HEK293 (cell line): ENCODE data around the gene CLEC19A.

Experiments
- CTCF ChIA-PET: fragments of 350-600 bp; formaldehyde crosslinking; extraction: SDS; loops from one replicate; lab custom pipeline; 2021; ENCODE audit warnings: antibody characterized with exemption; lab: Yijun Ruan, JAX
- POLR2A ChIA-PET: fragments of 300-600 bp; formaldehyde crosslinking; extraction: SDS; loops from one replicate; lab custom pipeline; 2020; ENCODE audit warnings: antibody characterized with exemption, inconsistent platforms; lab: Yijun Ruan, JAX
- H3K27ac ChIP-seq: fragments of 200-500 bp; sonication (Bioruptor generic); 2 replicates; pipeline ENCODE4 v1.5.1; 2014; ENCODE audit warnings: low read depth, low read length, control low read depth, inconsistent platforms; ENCODE audit errors: extremely low read depth
- H3K36me3 ChIP-seq, 2 experiments: fragments of 200-500 bp in 1 of 2; sonication (Bioruptor generic) in 1 of 2; 1 replicate in 1 of 2; 2 replicates in 1 of 2; pipeline ENCODE4 v1.5.1; 2014 to 2017; ENCODE audit warnings: inconsistent platforms in 2 of 2, low read length in 2 of 2; ENCODE audit not compliant: control insufficient read depth in 2 of 2, insufficient read depth in 1 of 2
- H3K4me1 ChIP-seq: fragments of 200-500 bp; sonication (Bioruptor generic); 2 replicates; pipeline ENCODE4 v1.5.1; 2014; ENCODE audit warnings: mild to moderate bottlenecking, low read length, inconsistent platforms; ENCODE audit not compliant: control insufficient read depth, insufficient read depth
- H3K4me3 ChIP-seq: 2 replicates; pipeline ENCODE4 v1.5.1; 2011; ENCODE audit warnings: low read depth, mild to moderate bottlenecking, control low read depth, low read length, moderate library complexity
- H3K9me3 ChIP-seq: fragments of 200-500 bp; sonication (Bioruptor generic); 2 replicates; pipeline ENCODE4 v1.5.1; 2014; ENCODE audit warnings: low read depth, low read length, inconsistent platforms; ENCODE audit not compliant: control insufficient read depth, insufficient read depth
- HOXC10 ChIP-seq: sonication (generic); formaldehyde crosslinking; IDR thresholded peaks from 2 replicates; pipeline ENCODE4 v1.8.1; 2023; ENCODE audit warnings: mild to moderate bottlenecking, missing genetic modification reagents
- KLF10 ChIP-seq: fragments of 450-650 bp; IDR thresholded peaks from 2 replicates; pipeline ENCODE4 v1.5.1; 2018; ENCODE audit warnings: missing biosample characterization, mild to moderate bottlenecking, missing genetic modification characterization
- KLF9 ChIP-seq: fragments of 450-650 bp; formaldehyde crosslinking; IDR thresholded peaks from 2 replicates; pipeline ENCODE4 v1.5.1; 2016; ENCODE audit warnings: missing biosample characterization, missing genetic modification characterization, low read depth
- ZBTB7A ChIP-seq: fragments of 450-650 bp; formaldehyde crosslinking; IDR thresholded peaks from 2 replicates; pipeline ENCODE4 v1.5.1; 2016; ENCODE audit warnings: low read depth, missing biosample characterization, missing genetic modification characterization
- ZFP3 ChIP-seq: fragments of 450-650 bp; formaldehyde crosslinking; IDR thresholded peaks from 2 replicates; pipeline ENCODE4 v1.5.1; 2016; ENCODE audit warnings: low read depth, missing biosample characterization, missing genetic modification characterization
- ZFP69B ChIP-seq: fragments of 450-650 bp; formaldehyde crosslinking; IDR thresholded peaks from 2 replicates; pipeline ENCODE4 v1.5.1; 2016; ENCODE audit warnings: missing biosample characterization, missing genetic modification characterization
- ZNF16 ChIP-seq: fragments of 450-650 bp; formaldehyde crosslinking; IDR thresholded peaks from 2 replicates; pipeline ENCODE4 v1.5.1; 2016; ENCODE audit warnings: low read depth, missing biosample characterization, missing genetic modification characterization
- ZNF223 ChIP-seq: fragments of 450-650 bp; formaldehyde crosslinking; IDR thresholded peaks from 2 replicates; pipeline ENCODE4 v1.5.1; 2016; ENCODE audit warnings: missing biosample characterization, missing genetic modification characterization
- ZNF302 ChIP-seq: fragments of 450-650 bp; formaldehyde crosslinking; IDR thresholded peaks from 2 replicates; pipeline ENCODE4 v1.5.1; 2016; ENCODE audit warnings: missing biosample characterization, missing genetic modification characterization, low read depth
- ZNF311 ChIP-seq: fragments of 450-650 bp; formaldehyde crosslinking; IDR thresholded peaks from 2 replicates; pipeline ENCODE4 v1.5.1; 2017; ENCODE audit warnings: missing biosample characterization, missing genetic modification characterization, borderline replicate concordance
- ZNF391 ChIP-seq: fragments of 450-650 bp; formaldehyde crosslinking; IDR thresholded peaks from 2 replicates; pipeline ENCODE4 v1.5.1; 2016; ENCODE audit warnings: low read depth, missing biosample characterization, missing genetic modification characterization, borderline replicate concordance
- ZNF624 ChIP-seq: fragments of 450-650 bp; formaldehyde crosslinking; IDR thresholded peaks from 2 replicates; pipeline ENCODE4 v1.5.1; 2017; ENCODE audit warnings: missing biosample characterization, missing genetic modification characterization
- ZNF658 ChIP-seq: fragments of 450-650 bp; formaldehyde crosslinking; IDR thresholded peaks from 2 replicates; pipeline ENCODE4; 2016; ENCODE audit warnings: missing biosample characterization, missing genetic modification characterization
- ZNF768 ChIP-seq: fragments of 450-650 bp; formaldehyde crosslinking; IDR thresholded peaks from 2 replicates; pipeline ENCODE4 v1.5.1; 2018; ENCODE audit warnings: missing biosample characterization, mild to moderate bottlenecking, missing genetic modification characterization
- ZNF843 ChIP-seq: fragments of 450-650 bp; formaldehyde crosslinking; IDR thresholded peaks from 2 replicates; pipeline ENCODE4 v1.5.1; 2016; ENCODE audit warnings: missing biosample characterization, missing genetic modification characterization
- TF ChIP-seq, protein P1 (sequence below): fragments of 450-650 bp; formaldehyde crosslinking; IDR thresholded peaks from 2 replicates; pipeline ENCODE4 v1.5.1; 2016; ENCODE audit warnings: missing biosample characterization, missing genetic modification characterization
- TF ChIP-seq, protein P2 (sequence below): fragments of 450-650 bp; formaldehyde crosslinking; IDR thresholded peaks from 2 replicates; pipeline ENCODE4; 2016; ENCODE audit warnings: missing biosample characterization, missing genetic modification characterization
- TF ChIP-seq, protein P3 (sequence below): fragments of 450-650 bp; formaldehyde crosslinking; conservative IDR thresholded peaks from 2 replicates; pipeline ENCODE4 v1.5.1; 2016; ENCODE audit warnings: low read depth, missing biosample characterization, missing genetic modification characterization
- TF ChIP-seq, protein P4 (sequence below): fragments of 450-650 bp; formaldehyde crosslinking; IDR thresholded peaks from 2 replicates; pipeline ENCODE4 v1.5.1; 2016; ENCODE audit warnings: missing biosample characterization, missing genetic modification characterization
- TF ChIP-seq, protein P5 (sequence below): fragments of 450-650 bp; formaldehyde crosslinking; IDR thresholded peaks from 2 replicates; pipeline ENCODE4 v1.5.1; 2016; ENCODE audit warnings: missing biosample characterization, missing genetic modification characterization

CLEC19A gene

DNA sequence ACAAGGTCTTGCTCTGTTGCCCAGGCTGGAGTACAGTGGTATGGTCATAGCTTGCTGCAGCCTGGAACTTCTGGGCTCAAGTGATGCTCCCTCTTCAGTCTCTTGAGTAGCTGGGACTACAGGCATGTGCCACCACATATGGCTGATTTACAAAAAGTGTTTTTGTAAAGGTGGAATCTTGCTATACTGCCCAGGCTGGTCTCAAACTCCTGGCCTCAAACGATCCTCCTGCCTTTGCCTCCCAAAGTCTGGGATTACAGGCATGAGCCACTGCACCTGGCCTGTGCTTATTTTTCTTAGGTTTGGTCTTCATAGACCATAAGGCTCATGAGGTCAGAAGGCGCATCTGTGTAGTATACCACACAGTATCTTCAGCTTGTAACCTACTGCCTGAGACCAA is 5.3 kb downstream of the CLEC19A start:
- ChIA-PET POLR2A (no interaction called here), CTCF (no interaction called here)
- Histone ChIP-seq H3K4me3 (no peak overlapping the region), H3K27ac (no peak overlapping the region), H3K9me3 (no peaks in the 10 kb centered on the region), H3K36me3 (no peaks in the 10 kb centered on the region), H3K4me1 (no peaks in the 10 kb centered on the region)
- TF ChIP-seq, protein P1, sequence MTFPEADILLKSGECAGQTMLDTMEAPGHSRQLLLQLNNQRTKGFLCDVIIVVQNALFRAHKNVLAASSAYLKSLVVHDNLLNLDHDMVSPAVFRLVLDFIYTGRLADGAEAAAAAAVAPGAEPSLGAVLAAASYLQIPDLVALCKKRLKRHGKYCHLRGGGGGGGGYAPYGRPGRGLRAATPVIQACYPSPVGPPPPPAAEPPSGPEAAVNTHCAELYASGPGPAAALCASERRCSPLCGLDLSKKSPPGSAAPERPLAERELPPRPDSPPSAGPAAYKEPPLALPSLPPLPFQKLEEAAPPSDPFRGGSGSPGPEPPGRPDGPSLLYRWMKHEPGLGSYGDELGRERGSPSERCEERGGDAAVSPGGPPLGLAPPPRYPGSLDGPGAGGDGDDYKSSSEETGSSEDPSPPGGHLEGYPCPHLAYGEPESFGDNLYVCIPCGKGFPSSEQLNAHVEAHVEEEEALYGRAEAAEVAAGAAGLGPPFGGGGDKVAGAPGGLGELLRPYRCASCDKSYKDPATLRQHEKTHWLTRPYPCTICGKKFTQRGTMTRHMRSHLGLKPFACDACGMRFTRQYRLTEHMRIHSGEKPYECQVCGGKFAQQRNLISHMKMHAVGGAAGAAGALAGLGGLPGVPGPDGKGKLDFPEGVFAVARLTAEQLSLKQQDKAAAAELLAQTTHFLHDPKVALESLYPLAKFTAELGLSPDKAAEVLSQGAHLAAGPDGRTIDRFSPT (tag by site-specific recombination) = no peak
- no peak for TF ChIP-seq ZNF16 (tag by site-specific recombination)
- TF ChIP-seq ZNF658 = no peak
- TF ChIP-seq, protein P2, sequence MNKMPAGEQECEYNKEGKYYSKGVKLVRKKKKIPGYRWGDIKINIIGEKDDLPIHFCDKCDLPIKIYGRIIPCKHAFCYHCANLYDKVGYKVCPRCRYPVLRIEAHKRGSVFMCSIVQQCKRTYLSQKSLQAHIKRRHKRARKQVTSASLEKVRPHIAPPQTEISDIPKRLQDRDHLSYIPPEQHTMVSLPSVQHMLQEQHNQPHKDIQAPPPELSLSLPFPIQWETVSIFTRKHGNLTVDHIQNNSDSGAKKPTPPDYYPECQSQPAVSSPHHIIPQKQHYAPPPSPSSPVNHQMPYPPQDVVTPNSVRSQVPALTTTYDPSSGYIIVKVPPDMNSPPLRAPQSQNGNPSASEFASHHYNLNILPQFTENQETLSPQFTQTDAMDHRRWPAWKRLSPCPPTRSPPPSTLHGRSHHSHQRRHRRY (tag by site-specific recombination) = no peak
- TF ChIP-seq ZNF768 = no peak
- no peak for TF ChIP-seq ZNF624 (tag by site-specific recombination)

DNA sequence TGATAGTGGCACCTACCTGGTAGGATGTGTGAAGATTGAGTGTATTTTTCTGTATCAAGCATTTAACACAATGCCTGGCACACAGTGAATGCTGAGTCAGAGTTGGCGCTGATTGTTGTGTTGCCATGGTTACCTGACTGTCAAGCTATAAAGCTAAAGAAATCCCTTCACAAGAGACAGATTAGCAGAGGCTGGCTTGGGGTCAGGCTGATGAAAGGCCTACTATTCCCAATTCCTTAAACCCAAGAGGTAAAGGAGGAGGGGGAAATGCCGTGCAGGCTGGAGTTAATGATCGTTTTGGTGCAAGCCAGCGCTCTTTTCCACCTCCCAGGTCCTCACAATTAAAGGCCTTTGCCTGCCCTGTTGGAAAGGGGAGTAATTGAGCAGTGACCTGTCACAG is 5.9 kb downstream of the CLEC19A start:
- CTCF ChIA-PET = no interaction called here
- POLR2A ChIA-PET = no interaction called here
- no peaks in the 10 kb centered on the region for H3K4me1 ChIP-seq
- no peaks in the 10 kb centered on the region for H3K36me3 ChIP-seq
- no peaks in the 10 kb centered on the region for H3K9me3 ChIP-seq
- TF ChIP-seq ZNF311 (no peak), KLF9 (tag by site-specific recombination) (no peak)
- TF ChIP-seq, protein P3, sequence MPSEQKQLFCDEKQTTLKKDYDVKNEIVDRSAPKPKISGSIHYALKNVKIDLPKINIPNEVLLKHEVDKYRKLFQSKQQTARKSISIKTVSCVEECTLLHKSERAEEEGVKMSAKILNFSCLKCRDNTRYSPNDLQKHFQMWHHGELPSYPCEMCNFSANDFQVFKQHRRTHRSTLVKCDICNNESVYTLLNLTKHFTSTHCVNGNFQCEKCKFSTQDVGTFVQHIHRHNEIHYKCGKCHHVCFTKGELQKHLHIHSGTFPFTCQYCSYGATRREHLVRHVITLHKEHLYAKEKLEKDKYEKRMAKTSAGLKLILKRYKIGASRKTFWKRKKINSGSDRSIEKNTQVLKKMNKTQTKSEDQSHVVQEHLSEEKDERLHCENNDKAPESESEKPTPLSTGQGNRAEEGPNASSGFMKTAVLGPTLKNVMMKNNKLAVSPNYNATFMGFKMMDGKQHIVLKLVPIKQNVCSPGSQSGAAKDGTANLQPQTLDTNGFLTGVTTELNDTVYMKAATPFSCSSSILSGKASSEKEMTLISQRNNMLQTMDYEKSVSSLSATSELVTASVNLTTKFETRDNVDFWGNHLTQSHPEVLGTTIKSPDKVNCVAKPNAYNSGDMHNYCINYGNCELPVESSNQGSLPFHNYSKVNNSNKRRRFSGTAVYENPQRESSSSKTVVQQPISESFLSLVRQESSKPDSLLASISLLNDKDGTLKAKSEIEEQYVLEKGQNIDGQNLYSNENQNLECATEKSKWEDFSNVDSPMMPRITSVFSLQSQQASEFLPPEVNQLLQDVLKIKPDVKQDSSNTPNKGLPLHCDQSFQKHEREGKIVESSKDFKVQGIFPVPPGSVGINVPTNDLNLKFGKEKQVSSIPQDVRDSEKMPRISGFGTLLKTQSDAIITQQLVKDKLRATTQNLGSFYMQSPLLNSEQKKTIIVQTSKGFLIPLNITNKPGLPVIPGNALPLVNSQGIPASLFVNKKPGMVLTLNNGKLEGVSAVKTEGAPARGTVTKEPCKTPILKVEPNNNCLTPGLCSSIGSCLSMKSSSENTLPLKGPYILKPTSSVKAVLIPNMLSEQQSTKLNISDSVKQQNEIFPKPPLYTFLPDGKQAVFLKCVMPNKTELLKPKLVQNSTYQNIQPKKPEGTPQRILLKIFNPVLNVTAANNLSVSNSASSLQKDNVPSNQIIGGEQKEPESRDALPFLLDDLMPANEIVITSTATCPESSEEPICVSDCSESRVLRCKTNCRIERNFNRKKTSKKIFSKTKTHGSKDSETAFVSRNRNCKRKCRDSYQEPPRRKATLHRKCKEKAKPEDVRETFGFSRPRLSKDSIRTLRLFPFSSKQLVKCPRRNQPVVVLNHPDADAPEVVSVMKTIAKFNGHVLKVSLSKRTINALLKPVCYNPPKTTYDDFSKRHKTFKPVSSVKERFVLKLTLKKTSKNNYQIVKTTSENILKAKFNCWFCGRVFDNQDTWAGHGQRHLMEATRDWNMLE (tag by site-specific recombination) = no peak
- no peak overlapping the region for H3K4me3 ChIP-seq
- no peak overlapping the region for H3K27ac ChIP-seq

DNA sequence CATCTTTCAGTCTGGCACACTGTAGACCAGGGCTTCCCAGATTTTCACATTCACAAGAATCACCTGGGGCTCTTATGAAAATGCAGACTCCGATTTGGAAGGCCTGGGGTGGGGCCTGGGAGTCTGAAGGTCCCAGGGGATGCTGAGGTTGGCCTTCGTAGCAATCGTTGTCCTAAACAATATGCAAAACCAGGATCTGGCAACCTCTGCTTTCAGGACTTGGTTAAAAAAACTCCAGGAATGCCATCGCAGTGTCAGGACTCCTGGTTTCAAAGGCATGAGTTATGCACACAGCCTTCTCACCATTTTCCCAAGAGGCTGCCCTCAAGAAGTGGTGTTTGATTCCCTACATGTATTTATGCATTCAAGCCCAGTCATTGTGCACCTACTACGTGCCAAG is 6.7 kb downstream of the CLEC19A start:
- Histone ChIP-seq H3K36me3 (no peaks in the 10 kb centered on the region), H3K9me3 (no peaks in the 10 kb centered on the region), H3K4me1 (no peaks in the 10 kb centered on the region), H3K4me3 (no peak overlapping the region), H3K27ac (no peak overlapping the region)
- ChIA-PET POLR2A (no interaction called here), CTCF (no interaction called here)
- TF ChIP-seq HOXC10 (CRISPR knock-in tag) (no peak), ZNF391 (tag by site-specific recombination) (no peak), ZNF223 (tag by site-specific recombination) (no peak), ZBTB7A (tag by site-specific recombination) (no peak), ZFP69B (no peak), ZFP3 (tag by site-specific recombination) (no peak), ZNF843 (no peak), KLF10 (tag by site-specific recombination) (no peak), ZNF302 (tag by site-specific recombination) (no peak)
- TF ChIP-seq, protein P4, sequence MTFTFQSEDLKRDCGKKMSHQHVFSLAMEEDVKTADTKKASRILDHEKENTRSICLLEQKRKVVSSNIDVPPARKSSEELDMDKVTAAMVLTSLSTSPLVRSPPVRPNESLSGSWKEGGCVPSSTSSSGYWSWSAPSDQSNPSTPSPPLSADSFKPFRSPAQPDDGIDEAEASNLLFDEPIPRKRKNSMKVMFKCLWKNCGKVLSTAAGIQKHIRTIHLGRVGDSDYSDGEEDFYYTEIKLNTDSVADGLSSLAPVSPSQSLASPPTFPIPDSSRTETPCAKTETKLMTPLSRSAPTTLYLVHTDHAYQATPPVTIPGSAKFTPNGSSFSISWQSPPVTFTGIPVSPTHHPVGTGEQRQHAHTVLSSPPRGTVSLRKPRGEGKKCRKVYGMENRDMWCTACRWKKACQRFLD (tag by site-specific recombination) = no peak
- TF ChIP-seq, protein P5, sequence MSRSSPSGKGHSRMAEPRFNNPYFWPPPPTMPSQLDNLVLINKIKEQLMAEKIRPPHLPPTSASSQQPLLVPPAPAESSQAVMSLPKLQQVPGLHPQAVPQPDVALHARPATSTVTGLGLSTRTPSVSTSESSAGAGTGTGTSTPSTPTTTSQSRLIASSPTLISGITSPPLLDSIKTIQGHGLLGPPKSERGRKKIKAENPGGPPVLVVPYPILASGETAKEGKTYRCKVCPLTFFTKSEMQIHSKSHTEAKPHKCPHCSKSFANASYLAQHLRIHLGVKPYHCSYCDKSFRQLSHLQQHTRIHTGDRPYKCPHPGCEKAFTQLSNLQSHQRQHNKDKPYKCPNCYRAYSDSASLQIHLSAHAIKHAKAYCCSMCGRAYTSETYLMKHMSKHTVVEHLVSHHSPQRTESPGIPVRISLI = no peak
